ENCODE data around the gene CRADD.

- TF ChIP-seq ATF7 (IDR thresholded peaks at IDR 0.05; ENCODE audit: low read depth) (no peak), CTCF (IDR thresholded peaks at IDR 0.05 in 2 of 3, conservative IDR thresholded peaks at IDR 0.05 in 1 of 3; ENCODE audit: control insufficient read depth in 2 of 3, extremely low read depth in 1 of 3, insufficient read depth in 1 of 3, low read depth in 3 of 3, low read length in 3 of 3) (no peak), EZH2 (IDR thresholded peaks at IDR 0.05; ENCODE audit: borderline replicate concordance, control insufficient read depth, low read depth, low read length) (no peak), POLR2AphosphoS5 (IDR thresholded peaks at IDR 0.05; ENCODE audit: low read length) (no peak), POLR2A (IDR thresholded peaks at IDR 0.05; ENCODE audit: low read depth, low read length) (no peak), GABPA (IDR thresholded peaks at IDR 0.05; ENCODE audit: low read depth) (no peak), SMC3 (IDR thresholded peaks at IDR 0.05; ENCODE audit: borderline replicate concordance, low read length) (no peak), FOXM1 (IDR thresholded peaks at IDR 0.05; ENCODE audit: low read depth, low read length) (no peak), PAX8 (IDR thresholded peaks at IDR 0.05) (no peak), RAD21 (IDR thresholded peaks at IDR 0.05; ENCODE audit: insufficient read depth, low read depth, low read length) (no peak), SUPT20H (IDR thresholded peaks at IDR 0.05; ENCODE audit: borderline replicate concordance, control insufficient read depth, low read depth, low read length) (no peak), ZNF274 (IDR thresholded peaks at IDR 0.05; ENCODE audit: insufficient read depth, insufficient read length) (no peak), ETV6 (conservative IDR thresholded peaks at IDR 0.05 in 1 of 2, IDR thresholded peaks at IDR 0.05 in 1 of 2; ENCODE audit: borderline replicate concordance in 1 of 2, low read depth in 1 of 2) (no peak), SIN3A (IDR thresholded peaks at IDR 0.05; ENCODE audit: low read depth, low read length) (no peak)
Measured at GRCh38 chr12:93689076-93689834, 12.1 kb downstream of the CRADD start.

Data from GM12878 (cell line).